Measurements from ENCODE around the gene MBOAT7. TPM values are rescaled to one million over a fixed set of nuclear protein-coding genes. Genes with fewer than 3 reads are reported as not detected.

The MBOAT7 gene
- total RNA-seq, 4 donors from 2014 or later: 85.8 to 370 (median 245) TPM

- no peak overlapping the region for H3K4me3 ChIP-seq
Observed at GRCh38 chr19:54193011-54193410, 3.6 kb upstream of the MBOAT7 start.

DNA sequence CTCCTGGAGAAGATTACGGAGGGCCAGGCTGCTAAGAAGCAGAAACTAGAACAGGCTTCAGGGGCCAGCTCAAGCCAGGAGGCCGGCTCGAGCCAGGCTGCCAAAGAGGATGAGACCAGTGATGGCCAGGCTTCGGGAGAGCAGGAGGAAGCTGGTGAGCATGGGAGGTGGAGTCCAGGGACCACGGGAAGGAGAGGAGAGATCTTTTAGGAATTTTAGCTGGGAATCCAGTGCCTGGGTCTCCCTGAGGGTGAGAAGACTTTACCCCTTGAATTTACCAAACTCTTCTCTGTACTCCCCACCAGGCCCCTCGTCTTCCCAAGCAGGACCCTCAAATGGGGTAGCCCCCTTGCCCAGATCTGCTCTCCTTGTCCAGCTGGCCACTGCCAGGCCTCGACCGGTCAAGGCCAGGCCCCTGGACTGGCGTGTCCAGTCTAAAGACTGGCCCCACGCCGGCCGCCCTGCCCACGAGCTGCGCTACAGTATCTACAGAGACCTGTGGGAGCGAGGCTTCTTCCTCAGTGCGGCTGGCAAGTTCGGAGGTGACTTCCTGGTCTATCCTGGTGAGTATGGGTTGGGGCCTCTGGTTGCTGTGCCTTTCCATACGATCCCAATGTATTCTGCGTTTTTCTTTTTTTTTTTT is 2.6 kb upstream of the MBOAT7 start:
- no peak for DNase-seq
- TF ChIP-seq, protein P1, sequence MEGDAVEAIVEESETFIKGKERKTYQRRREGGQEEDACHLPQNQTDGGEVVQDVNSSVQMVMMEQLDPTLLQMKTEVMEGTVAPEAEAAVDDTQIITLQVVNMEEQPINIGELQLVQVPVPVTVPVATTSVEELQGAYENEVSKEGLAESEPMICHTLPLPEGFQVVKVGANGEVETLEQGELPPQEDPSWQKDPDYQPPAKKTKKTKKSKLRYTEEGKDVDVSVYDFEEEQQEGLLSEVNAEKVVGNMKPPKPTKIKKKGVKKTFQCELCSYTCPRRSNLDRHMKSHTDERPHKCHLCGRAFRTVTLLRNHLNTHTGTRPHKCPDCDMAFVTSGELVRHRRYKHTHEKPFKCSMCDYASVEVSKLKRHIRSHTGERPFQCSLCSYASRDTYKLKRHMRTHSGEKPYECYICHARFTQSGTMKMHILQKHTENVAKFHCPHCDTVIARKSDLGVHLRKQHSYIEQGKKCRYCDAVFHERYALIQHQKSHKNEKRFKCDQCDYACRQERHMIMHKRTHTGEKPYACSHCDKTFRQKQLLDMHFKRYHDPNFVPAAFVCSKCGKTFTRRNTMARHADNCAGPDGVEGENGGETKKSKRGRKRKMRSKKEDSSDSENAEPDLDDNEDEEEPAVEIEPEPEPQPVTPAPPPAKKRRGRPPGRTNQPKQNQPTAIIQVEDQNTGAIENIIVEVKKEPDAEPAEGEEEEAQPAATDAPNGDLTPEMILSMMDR (IDR thresholded peaks at IDR 0.05): no peak
- no peak for TF ChIP-seq POLR2A (IDR thresholded peaks at IDR 0.05)
- Histone ChIP-seq H3K27ac (peak overlapping the region; percentile 98 to 100 (median 99)), H3K36me3 (peaks cover 0 to 29% (median 0%) of the 10 kb centered on the region in 3 donors), H3K4me1 (peaks cover 0 to 32% (median 14%) of the 10 kb centered on the region in 4 donors), H3K9me3 (no peaks in the 10 kb centered on the region), H3K27me3 (no peaks in the 10 kb centered on the region), H3K4me3 (peak overlapping the region; percentile 77 to 93 (median 91))

More at GRCh38 chr19:54193011-54193410, 3.6 kb upstream of the MBOAT7 start:
- H3K27me3 ChIP-seq: no peaks in the 10 kb centered on the region
- H3K9me3 ChIP-seq: no peaks in the 10 kb centered on the region
- peaks cover 0 to 26% (median 14%) of the 10 kb centered on the region in 4 donors for H3K4me1 ChIP-seq
- H3K27ac ChIP-seq: no peak overlapping the region
- no peak for TF ChIP-seq POLR2A (IDR thresholded peaks at IDR 0.05)
- TF ChIP-seq, protein P1 (IDR thresholded peaks at IDR 0.05): no peak
- peaks cover 0 to 29% (median 0%) of the 10 kb centered on the region in 3 donors for H3K36me3 ChIP-seq
- DNase-seq: no peak

DNA sequence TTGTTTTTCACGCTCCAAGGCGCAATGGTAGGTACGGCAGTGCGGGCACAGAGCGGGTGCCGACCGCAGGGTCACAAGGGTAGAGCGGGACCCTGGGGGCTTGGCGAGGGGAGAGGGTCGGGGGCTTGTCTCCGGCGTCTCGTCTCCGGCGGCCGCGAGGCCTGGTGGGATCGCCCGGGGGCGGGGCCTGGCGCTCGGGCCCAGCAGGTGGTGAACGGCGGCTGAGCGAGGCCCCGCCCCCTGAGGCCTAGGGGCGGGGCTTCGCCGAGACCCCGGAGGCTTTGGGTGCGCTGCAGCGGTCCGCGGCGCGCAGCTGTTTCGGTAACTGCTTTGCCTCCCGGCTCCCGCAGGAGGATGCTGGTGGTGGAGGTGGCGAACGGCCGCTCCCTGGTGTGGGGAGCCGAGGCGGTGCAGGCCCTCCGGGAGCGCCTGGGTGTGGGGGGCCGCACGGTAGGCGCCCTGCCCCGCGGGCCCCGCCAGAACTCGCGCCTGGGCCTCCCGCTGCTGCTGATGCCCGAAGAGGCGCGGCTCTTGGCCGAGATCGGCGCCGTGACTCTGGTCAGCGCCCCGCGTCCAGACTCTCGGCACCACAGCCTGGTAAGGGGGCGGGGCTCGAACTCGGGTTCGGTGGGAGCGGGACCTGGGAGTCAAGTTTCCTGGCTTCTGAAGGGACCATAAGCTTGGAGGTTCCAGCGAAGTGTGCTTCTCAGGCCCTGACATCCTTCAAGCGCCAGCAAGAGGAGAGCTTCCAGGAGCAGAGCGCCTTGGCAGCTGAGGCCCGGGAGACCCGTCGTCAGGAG is 1.8 kb upstream of the MBOAT7 start, which contains the start of gene TSEN34:
TSEN34 (plus strand) TSS at position 298 of the 800 bp plus-strand sequence; CDS start at position 355, 57 bp downstream.
- H3K4me1 ChIP-seq: peaks cover 0 to 32% (median 14%) of the 10 kb centered on the region in 4 donors
- peak within 1 kb of the TSS; percentile 77 to 93 (median 91) for H3K4me3 ChIP-seq
- peak within 1 kb of the TSS; percentile 98 to 100 (median 99) for H3K27ac ChIP-seq
- peaks cover 0 to 29% (median 0%) of the 10 kb centered on the region in 3 donors for H3K36me3 ChIP-seq
- H3K9me3 ChIP-seq: no peaks in the 10 kb centered on the region
- peak; percentile 58 to 66 for TF ChIP-seq POLR2A (IDR thresholded peaks at IDR 0.05)
- TF ChIP-seq, protein P1 (IDR thresholded peaks at IDR 0.05): peak in 1 of 6 experiments; percentile 12
- peak; percentile 90 to 95 (median 92) for DNase-seq
- H3K27me3 ChIP-seq: no peaks in the 10 kb centered on the region

DNA sequence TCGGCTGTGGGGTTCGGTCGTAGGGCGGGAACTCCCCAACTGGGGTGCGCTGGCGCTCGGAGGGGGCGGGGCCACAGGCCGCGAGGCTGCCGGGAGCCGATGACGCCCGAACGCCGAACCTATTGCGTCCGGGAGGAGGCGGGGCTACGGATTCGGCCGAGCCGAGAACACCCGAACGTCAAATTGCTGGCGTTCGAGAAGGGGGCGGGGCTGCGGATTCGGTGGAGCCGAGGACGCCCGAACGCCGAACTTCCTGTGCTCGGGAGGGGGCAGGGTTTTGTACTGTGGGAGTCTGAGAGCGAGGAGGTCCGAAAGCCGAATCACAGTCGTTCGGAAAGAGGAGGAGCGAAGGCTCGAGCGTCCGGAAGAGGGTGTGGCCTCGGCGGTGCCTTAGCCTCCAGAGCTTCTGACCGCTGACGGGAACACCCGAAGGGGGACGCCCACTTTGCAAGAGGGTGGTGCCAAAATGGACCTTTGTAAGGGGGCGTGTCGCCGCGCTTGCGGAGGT is 1.2 kb upstream of the MBOAT7 start:
- H3K27ac ChIP-seq: peak overlapping the region; percentile 98 to 100 (median 99)
- TF ChIP-seq, protein P1 (IDR thresholded peaks at IDR 0.05): no peak
- TF ChIP-seq POLR2A (IDR thresholded peaks at IDR 0.05): no peak
- H3K27me3 ChIP-seq: no peaks in the 10 kb centered on the region
- peak overlapping the region; percentile 77 to 93 (median 91) for H3K4me3 ChIP-seq
- peaks cover 0 to 32% (median 14%) of the 10 kb centered on the region in 4 donors for H3K4me1 ChIP-seq
- peaks cover 0 to 29% (median 0%) of the 10 kb centered on the region in 3 donors for H3K36me3 ChIP-seq
- H3K9me3 ChIP-seq: no peaks in the 10 kb centered on the region
- DNase-seq: peak; percentile 99 to 100 (median 100)

- H3K27ac ChIP-seq: peak overlapping the region; percentile 98 to 100 (median 99)
- DNase-seq: peak; percentile 100
- TF ChIP-seq, protein P1 (IDR thresholded peaks at IDR 0.05): no peak
- TF ChIP-seq POLR2A (IDR thresholded peaks at IDR 0.05): peak; percentile 50 to 66
- peaks cover 0 to 32% (median 14%) of the 10 kb centered on the region in 4 donors for H3K4me1 ChIP-seq
- H3K36me3 ChIP-seq: peaks cover 0 to 24% (median 0%) of the 10 kb centered on the region in 3 donors
- no peaks in the 10 kb centered on the region for H3K27me3 ChIP-seq
- no peaks in the 10 kb centered on the region for H3K9me3 ChIP-seq
- H3K4me3 ChIP-seq: peak overlapping the region; percentile 77 to 93 (median 91)
Observed at GRCh38 chr19:54189735-54190502, 539 bp upstream of the MBOAT7 start.

Data from Peyer's patch (tissue), 4 donors.